Measurements from ENCODE around the gene KRTAP1-1. TPM values are rescaled to one million over a fixed set of nuclear protein-coding genes. Genes with fewer than 3 reads are reported as not detected.

Gene KRTAP1-1
- total RNA-seq, 1 donor from 2014 or later, result not detected

DNA sequence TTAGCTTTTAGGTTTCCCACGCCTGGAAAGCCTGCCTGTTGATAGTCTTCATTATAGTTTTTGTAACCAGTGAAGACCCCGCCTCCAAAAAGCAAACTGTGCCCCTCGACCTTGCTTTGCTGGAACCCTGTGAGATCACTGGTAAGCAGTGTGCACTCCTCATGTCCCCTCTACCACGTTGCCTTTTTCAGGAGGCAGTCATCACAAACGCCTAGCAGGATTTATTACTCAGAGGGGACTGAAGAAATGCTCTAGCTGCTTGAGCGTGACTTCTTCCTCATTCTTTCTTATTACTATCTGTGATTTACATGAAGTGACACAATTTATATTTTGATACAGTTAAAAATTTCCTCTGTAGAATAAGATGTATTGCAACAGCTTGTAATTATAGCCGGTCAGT, 25.8 kb downstream of the KRTAP1-1 start:
- H3K27me3 ChIP-seq (ENCODE audit: low read depth), result no peaks in the 10 kb centered on the region
- no peak for TF ChIP-seq CTCF (IDR thresholded peaks at IDR 0.05; ENCODE audit: borderline replicate concordance)
- H3K36me3 ChIP-seq, result no peaks in the 10 kb centered on the region
- no peak for DNase-seq
- intact Hi-C loops (cut with micrococcal nuclease), result no loop called here
- peaks cover 8% of the 10 kb centered on the region for H3K4me1 ChIP-seq
- H3K9me3 ChIP-seq (replicated peaks), result no peaks in the 10 kb centered on the region
- H3K4me3 ChIP-seq, result no peak overlapping the region
- H3K27ac ChIP-seq (replicated peaks), result no peak overlapping the region

DNA sequence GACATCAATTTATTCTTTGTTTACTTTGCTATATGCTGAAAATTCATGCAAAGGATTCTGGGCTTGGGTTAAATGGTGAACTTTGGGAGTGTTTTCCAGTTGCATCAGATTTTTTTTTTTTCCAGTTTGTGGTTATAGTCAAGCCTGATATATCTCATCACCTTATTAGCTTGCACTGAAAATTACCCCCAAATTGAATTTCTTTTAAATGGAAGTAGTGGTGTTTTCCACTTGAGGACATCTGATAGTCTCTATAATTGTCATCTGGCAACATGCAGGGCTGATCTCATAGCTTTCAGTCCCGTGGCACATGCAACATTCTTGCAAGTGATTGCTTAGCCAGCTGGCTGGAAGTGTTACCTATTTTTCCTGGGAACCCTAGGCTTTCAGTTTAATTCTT, 27.6 kb downstream of the KRTAP1-1 start:
- Histone ChIP-seq H3K27me3 (ENCODE audit: low read depth) (no peaks in the 10 kb centered on the region), H3K27ac (replicated peaks) (no peak overlapping the region), H3K4me1 (peaks cover 8% of the 10 kb centered on the region), H3K4me3 (no peak overlapping the region), H3K36me3 (no peaks in the 10 kb centered on the region), H3K9me3 (replicated peaks) (no peaks in the 10 kb centered on the region)
- TF ChIP-seq CTCF (IDR thresholded peaks at IDR 0.05; ENCODE audit: borderline replicate concordance), result no peak
- intact Hi-C loops (cut with micrococcal nuclease), result no loop called here
- no peak for DNase-seq

DNA sequence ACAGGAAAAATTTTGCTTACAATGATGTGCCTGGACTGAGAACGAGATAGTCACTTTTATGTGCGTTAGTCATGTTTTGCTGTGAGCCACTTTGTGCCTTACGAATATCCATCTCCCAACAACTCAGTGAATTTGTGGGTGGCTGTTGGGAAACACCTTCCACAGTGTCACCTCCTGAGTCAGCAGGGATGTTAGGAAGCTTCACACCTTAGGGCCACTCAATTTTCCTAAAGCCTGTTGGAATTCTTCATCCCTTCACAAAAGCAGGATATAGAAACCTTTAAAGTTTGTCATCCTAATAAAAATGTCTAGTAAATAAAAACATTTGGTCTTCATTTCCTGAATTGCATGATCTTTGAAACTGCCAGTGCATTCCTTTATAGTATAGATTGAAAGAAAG, 28.1 kb downstream of the KRTAP1-1 start:
- DNase-seq, result no peak
- H3K4me1 ChIP-seq, result peaks cover 8% of the 10 kb centered on the region
- H3K27ac ChIP-seq (replicated peaks), result no peak overlapping the region
- no peaks in the 10 kb centered on the region for H3K36me3 ChIP-seq
- no peak overlapping the region for H3K4me3 ChIP-seq
- intact Hi-C loops (cut with micrococcal nuclease), result no loop called here
- no peaks in the 10 kb centered on the region for H3K27me3 ChIP-seq (ENCODE audit: low read depth)
- no peak for TF ChIP-seq CTCF (IDR thresholded peaks at IDR 0.05; ENCODE audit: borderline replicate concordance)
- H3K9me3 ChIP-seq (replicated peaks), result no peaks in the 10 kb centered on the region

DNA sequence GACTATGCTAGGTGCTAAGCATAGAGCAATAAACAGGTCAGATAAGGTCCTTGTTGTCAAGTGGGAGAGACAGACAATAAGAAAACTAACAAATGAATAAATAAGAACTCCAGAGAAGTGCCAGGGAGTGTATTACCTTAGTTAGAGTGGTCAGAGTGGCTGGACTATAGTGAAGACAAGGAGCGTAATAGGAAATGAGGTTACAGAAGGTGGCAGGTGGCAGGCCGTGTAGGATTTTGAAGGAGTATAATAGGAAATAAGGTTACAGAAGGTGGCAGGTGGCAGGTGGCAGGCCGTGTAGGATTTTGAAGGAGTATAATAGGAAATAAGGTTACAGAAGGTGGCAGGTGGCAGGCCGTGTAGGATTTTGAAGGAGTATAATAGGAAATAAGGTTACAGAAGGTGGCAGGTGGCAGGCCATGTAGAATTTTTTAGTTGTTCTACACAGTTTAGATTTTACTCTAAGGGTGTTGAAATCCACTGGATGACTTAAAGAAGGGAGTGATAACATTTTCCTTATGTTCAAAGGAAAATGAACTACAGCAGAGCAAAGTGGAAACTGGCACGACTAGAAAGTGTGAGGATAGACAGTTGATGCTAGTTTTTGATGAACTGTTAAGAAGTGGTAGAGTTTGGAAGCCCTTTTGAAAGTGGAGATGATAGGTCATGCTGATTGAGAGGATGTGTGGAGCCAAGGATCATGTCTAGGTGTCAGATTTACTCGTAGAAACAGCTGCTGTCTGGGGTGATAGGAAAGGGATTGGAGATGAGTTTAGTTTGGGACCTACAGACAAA, 28.7 kb downstream of the KRTAP1-1 start:
- intact Hi-C loops (cut with micrococcal nuclease), result no loop called here

GRCh38 chr17:41010441-41010840, 30.8 kb downstream of the KRTAP1-1 start:
- no peak for TF ChIP-seq CTCF (IDR thresholded peaks at IDR 0.05; ENCODE audit: borderline replicate concordance)
- Histone ChIP-seq H3K36me3 (no peaks in the 10 kb centered on the region), H3K27me3 (ENCODE audit: low read depth) (no peaks in the 10 kb centered on the region), H3K9me3 (replicated peaks) (no peaks in the 10 kb centered on the region), H3K4me3 (no peak overlapping the region), H3K4me1 (peaks cover 8% of the 10 kb centered on the region), H3K27ac (replicated peaks) (no peak overlapping the region)
- intact Hi-C loops (cut with micrococcal nuclease), result no loop called here
- no peak for DNase-seq

More for the DNA sequence above, 28.7 kb downstream of the KRTAP1-1 start:
- Histone ChIP-seq H3K4me1 (peaks cover 8% of the 10 kb centered on the region), H3K4me3 (no peak overlapping the region), H3K27ac (replicated peaks) (no peak overlapping the region), H3K36me3 (no peaks in the 10 kb centered on the region), H3K27me3 (ENCODE audit: low read depth) (no peaks in the 10 kb centered on the region), H3K9me3 (replicated peaks) (no peaks in the 10 kb centered on the region)
- DNase-seq, result no peak
- TF ChIP-seq CTCF (IDR thresholded peaks at IDR 0.05; ENCODE audit: borderline replicate concordance), result no peak

Measured in left ventricle myocardium inferior (tissue), 1 donor.